Measurements from ENCODE around the gene PDGFB. TPM values are rescaled to one million over a fixed set of nuclear protein-coding genes. Genes with fewer than 3 reads are reported as not detected.

The PDGFB gene
- total RNA-seq, 5 donors from 2014 or later (not counting 1 experiment from before 2014, with no cell fraction given) = 2.9 to 18.3 (median 4.6) TPM

DNA sequence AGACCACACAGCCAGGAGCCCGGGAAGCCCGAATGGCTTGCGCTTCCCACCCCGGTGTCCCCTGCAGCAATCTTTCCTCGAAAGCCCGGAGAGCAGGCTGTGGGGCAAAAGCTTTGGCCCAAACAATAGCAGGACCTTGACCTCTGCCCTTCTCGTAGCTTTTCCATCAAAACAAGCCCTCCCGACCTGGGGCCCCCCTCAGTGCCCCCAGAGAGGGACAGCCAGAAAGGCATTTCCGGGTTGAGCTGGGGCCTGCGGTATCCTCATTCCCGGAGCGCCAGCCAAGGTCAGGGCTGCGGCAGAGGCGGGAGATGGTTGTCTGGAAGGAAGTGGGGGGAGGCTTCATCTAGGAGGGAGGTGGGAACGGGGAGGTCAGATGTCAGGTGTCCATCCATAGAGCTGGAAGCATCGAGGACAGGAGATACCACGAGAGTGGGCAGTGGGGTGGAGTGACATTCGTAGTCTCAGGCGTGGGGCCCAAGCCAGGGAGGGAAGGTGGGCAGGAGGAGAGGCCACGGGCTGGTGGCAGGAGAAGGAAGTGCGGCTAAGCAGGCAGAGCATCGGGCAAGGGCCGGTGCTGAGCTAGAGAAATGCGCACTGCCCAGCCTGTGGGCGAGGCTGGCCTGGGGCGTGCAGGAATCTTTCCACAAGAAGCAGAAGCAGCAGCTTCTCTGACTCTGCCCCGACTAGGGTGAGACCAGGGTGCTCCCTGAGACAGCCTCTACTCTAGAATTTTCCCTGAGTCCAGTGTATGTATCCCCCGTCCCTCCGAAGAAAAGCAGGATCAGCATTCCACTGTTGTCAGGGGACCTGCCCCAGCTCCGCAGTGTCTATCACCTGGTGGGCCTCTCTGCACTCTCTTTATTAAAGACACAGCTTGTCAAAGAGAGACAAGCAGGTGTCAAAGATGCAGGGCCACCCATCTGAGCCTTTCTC lies 14.3 kb downstream of the PDGFB start:
- CTCF ChIA-PET = interaction anchor here in 1 of 2 donors (1.5 kb wide), 1 partner anchor 60 kb away, joined by 4 read pairs; no protein-coding TSS in a partner anchor
- no peak overlapping the region for H3K4me3 Mint-ChIP-seq
- POLR2A ChIA-PET = no interaction called here

DNA sequence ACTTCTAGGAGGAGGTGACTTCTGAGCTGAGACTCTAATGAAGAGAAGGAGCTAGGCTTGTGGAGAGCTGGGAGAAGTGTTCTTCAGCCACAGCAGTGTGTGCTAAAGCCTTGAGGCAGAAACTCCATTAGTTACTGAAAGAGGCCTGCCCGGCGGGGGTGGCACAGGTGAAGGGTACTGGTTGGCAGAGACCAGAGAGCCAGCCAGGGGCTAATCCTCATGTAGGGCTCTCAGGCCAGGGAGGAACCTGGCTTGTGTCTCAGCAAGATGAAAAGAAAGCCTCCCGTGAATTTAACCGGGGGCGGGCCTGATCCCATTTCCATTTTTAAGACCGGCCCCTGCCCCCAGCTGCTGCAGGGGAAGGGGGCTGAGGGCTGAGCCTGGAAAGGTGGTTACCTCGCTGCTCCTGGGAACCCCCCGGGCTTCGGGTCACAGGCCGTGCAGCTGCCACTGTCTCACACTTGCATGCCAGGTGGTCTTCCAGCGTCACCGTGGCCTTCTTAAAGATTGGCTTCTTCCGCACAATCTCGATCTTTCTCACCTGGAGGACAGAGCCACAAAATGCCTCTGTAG lies 15.0 kb downstream of the PDGFB start:
- ChIA-PET CTCF (no interaction called here), POLR2A (no interaction called here)
- ATAC-seq (replicated peaks in 1 of 4) (no peak), DNase-seq (no peak)
- no peaks in the 10 kb centered on the region for H3K9me3 Mint-ChIP-seq
- WGBS (ENCODE audit: insufficient coverage) = 65% methylated on average over 14 of the region's 14 CpGs
- H3K27ac ChIP-seq (ENCODE audit: low read length) = no peak overlapping the region
- H3K27me3 ChIP-seq (replicated peaks in 1 of 2; ENCODE audit: control insufficient read depth in 2 of 2, extremely low read depth in 1 of 2, insufficient read depth in 2 of 2, low read length in 1 of 2) = peaks cover 0 to 25% of the 10 kb centered on the region in 2 experiments
- no peaks in the 10 kb centered on the region for H3K9me3 ChIP-seq
- H3K27ac Mint-ChIP-seq = no peak overlapping the region
- no peak overlapping the region for H3K4me3 Mint-ChIP-seq
- H3K36me3 Mint-ChIP-seq = peaks cover 24% of the 10 kb centered on the region
- H3K36me3 ChIP-seq (ENCODE audit: control insufficient read depth in 2 of 2, extremely low read depth in 1 of 2, insufficient read depth in 1 of 2, low read length in 1 of 2) = peaks cover 0 to 29% of the 10 kb centered on the region in 2 donors
- H3K4me1 ChIP-seq (ENCODE audit: control insufficient read depth in 1 of 2, extremely low read depth in 1 of 2, insufficient read depth in 2 of 2, low read length in 2 of 2) = peaks cover 0 to 7% of the 10 kb centered on the region in 2 experiments
- H3K27me3 Mint-ChIP-seq = peaks cover 5 to 16% of the 10 kb centered on the region in 2 donors
- H3K4me3 ChIP-seq (ENCODE audit: control insufficient read depth in 1 of 2, extremely low read depth in 1 of 2, low read length in 1 of 2) = no peak overlapping the region
- H3K4me1 Mint-ChIP-seq = peaks cover 9 to 14% (median 12%) of the 10 kb centered on the region in 3 donors

More for the DNA sequence above, 14.3 kb downstream of the PDGFB start:
- Mint-ChIP-seq H3K27ac (peak overlapping the region in 1 of 2 donors; percentile 44), H3K4me1 (peaks cover 15 to 21% (median 15%) of the 10 kb centered on the region in 3 donors), H3K9me3 (no peaks in the 10 kb centered on the region), H3K36me3 (peaks cover 21% of the 10 kb centered on the region), H3K27me3 (peaks cover 5 to 19% of the 10 kb centered on the region in 2 donors)
- DNase-seq (no peak), ATAC-seq (replicated peaks in 1 of 4) (no peak)
- H3K27ac ChIP-seq (ENCODE audit: low read length) = no peak overlapping the region
- H3K4me3 ChIP-seq (ENCODE audit: control insufficient read depth in 1 of 2, extremely low read depth in 1 of 2, low read length in 1 of 2) = no peak overlapping the region
- H3K27me3 ChIP-seq (replicated peaks in 1 of 2; ENCODE audit: control insufficient read depth in 2 of 2, extremely low read depth in 1 of 2, insufficient read depth in 2 of 2, low read length in 1 of 2) = peaks cover 0 to 32% of the 10 kb centered on the region in 2 experiments
- WGBS (ENCODE audit: insufficient coverage) = 58% methylated on average over 29 of the region's 30 CpGs
- H3K36me3 ChIP-seq (ENCODE audit: control insufficient read depth in 2 of 2, extremely low read depth in 1 of 2, insufficient read depth in 1 of 2, low read length in 1 of 2) = peaks cover 0 to 27% of the 10 kb centered on the region in 2 donors
- peaks cover 6 to 15% of the 10 kb centered on the region in 2 experiments for H3K4me1 ChIP-seq (ENCODE audit: control insufficient read depth in 1 of 2, extremely low read depth in 1 of 2, insufficient read depth in 2 of 2, low read length in 2 of 2)
- no peaks in the 10 kb centered on the region for H3K9me3 ChIP-seq

DNA sequence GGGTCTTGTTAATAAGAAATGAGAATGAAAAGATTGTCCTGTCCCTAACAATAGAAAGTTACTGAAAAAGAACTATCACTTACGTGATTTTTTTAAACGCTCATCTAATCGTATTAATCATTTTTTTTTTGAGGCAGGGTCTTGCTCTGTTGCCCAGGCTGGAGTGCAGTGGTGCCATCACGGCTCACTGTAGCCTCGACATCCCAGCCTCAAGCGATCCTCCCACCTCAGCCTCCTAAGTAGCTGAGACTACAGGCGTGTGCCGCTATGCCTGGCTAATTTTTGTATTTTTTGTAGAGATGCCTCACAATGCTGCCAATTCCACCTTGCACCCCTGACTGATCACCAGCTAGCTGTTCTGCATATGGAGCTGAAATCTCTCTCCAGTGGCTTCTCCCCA lies 15.7 kb downstream of the PDGFB start:
- DNase-seq (no peak), ATAC-seq (replicated peaks in 1 of 4) (no peak)
- Mint-ChIP-seq H3K27ac (no peak overlapping the region), H3K27me3 (peaks cover 8 to 11% of the 10 kb centered on the region in 2 donors), H3K4me1 (peaks cover 5 to 13% (median 5%) of the 10 kb centered on the region in 3 donors), H3K36me3 (peaks cover 28% of the 10 kb centered on the region), H3K9me3 (no peaks in the 10 kb centered on the region), H3K4me3 (no peak overlapping the region)
- peaks cover 0 to under 1% of the 10 kb centered on the region in 2 experiments for H3K4me1 ChIP-seq (ENCODE audit: control insufficient read depth in 1 of 2, extremely low read depth in 1 of 2, insufficient read depth in 2 of 2, low read length in 2 of 2)
- H3K27ac ChIP-seq (ENCODE audit: low read length) = no peak overlapping the region
- ChIA-PET CTCF (no interaction called here), POLR2A (no interaction called here)
- no peak overlapping the region for H3K4me3 ChIP-seq (ENCODE audit: control insufficient read depth in 1 of 2, extremely low read depth in 1 of 2, low read length in 1 of 2)
- H3K27me3 ChIP-seq (replicated peaks in 1 of 2; ENCODE audit: control insufficient read depth in 2 of 2, extremely low read depth in 1 of 2, insufficient read depth in 2 of 2, low read length in 1 of 2) = peaks cover 0 to 21% of the 10 kb centered on the region in 2 experiments
- H3K36me3 ChIP-seq (ENCODE audit: control insufficient read depth in 2 of 2, extremely low read depth in 1 of 2, insufficient read depth in 1 of 2, low read length in 1 of 2) = peaks cover 0 to 35% of the 10 kb centered on the region in 2 donors
- 96% methylated on average over 4 of the region's 8 CpGs for WGBS (ENCODE audit: insufficient coverage)
- no peaks in the 10 kb centered on the region for H3K9me3 ChIP-seq

DNA sequence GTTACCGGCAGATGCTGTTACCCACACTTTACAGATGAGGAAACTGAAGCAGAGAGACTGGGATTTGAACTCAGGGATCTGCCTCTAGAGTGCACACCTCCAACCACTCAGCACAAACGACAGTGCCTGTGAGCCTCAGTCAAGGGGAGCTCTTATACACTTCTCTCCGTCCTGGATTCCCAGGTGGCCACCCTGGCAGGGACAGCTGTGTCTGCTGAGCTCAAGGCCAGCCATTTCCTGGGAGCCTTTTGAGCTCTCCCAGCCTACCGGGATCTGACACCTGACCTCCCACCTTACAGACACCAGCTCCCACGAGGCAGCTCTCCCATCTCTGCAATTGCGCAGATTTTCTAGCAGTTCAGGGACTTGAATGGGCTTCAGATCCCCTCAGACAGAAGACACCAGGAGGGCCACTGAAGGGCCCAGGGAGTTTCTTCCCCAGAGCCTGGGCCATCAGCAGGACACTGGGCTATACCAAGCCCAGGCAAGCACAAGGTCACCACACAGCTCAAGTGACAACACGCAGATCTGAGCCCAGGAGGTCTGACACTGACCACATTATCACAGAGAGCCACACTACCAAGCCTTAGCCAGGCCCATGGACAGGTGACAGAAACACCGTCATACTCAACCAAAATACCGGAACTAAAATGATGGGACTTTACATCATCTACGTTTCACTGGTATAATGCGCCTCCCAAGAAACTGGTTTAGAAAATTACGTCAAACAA lies 17.1 kb downstream of the PDGFB start:
- ChIA-PET POLR2A (no interaction called here), CTCF (no interaction called here)
- Histone ChIP-seq H3K27me3 (replicated peaks in 1 of 2; ENCODE audit: control insufficient read depth in 2 of 2, extremely low read depth in 1 of 2, insufficient read depth in 2 of 2, low read length in 1 of 2) (peaks cover 0 to 13% of the 10 kb centered on the region in 2 experiments), H3K4me3 (ENCODE audit: control insufficient read depth in 1 of 2, extremely low read depth in 1 of 2, low read length in 1 of 2) (no peak overlapping the region), H3K4me1 (ENCODE audit: control insufficient read depth in 1 of 2, extremely low read depth in 1 of 2, insufficient read depth in 2 of 2, low read length in 2 of 2) (peaks cover 0 to 3% of the 10 kb centered on the region in 2 experiments), H3K27ac (ENCODE audit: low read length) (no peak overlapping the region), H3K9me3 (no peaks in the 10 kb centered on the region), H3K36me3 (ENCODE audit: control insufficient read depth in 2 of 2, extremely low read depth in 1 of 2, insufficient read depth in 1 of 2, low read length in 1 of 2) (peaks cover 0 to 39% of the 10 kb centered on the region in 2 donors)
- Mint-ChIP-seq H3K27me3 (peaks cover 8 to 13% of the 10 kb centered on the region in 2 donors), H3K36me3 (peaks cover 36% of the 10 kb centered on the region), H3K9me3 (no peaks in the 10 kb centered on the region), H3K4me3 (no peak overlapping the region), H3K27ac (no peak overlapping the region), H3K4me1 (peaks cover 9 to 13% (median 10%) of the 10 kb centered on the region in 3 donors)
- DNase-seq (no peak), ATAC-seq (replicated peaks in 1 of 4) (no peak)
- 90% methylated on average over 9 of the region's 12 CpGs for WGBS (ENCODE audit: insufficient coverage)

DNA sequence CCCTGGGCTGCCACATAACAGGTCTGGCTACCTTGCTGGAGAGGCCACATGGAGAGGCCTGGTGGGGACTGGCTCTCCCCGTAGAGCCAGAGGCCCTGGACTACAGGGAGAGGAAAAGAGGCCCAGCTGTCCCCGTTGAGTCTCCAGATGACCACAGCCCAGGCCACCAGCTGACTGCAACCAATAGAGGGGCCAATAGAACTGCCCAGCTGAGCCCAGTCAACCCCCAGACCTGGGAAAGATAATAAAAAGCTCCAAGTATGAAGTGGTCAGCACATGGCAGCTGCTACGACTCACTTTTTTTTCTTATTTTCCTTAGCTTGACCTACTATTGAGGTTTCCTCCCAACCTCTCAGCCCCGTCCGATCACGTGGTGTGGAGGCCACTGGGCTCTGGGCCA lies 18.4 kb downstream of the PDGFB start:
- WGBS (ENCODE audit: insufficient coverage) = 93% methylated on average over 2 of the region's 6 CpGs
- H3K4me1 Mint-ChIP-seq = peaks cover 9 to 13% (median 11%) of the 10 kb centered on the region in 3 donors
- H3K9me3 Mint-ChIP-seq = no peaks in the 10 kb centered on the region
- DNase-seq (no peak), ATAC-seq (replicated peaks in 1 of 4) (no peak)
- H3K36me3 Mint-ChIP-seq = peaks cover 44% of the 10 kb centered on the region
- H3K27ac ChIP-seq (ENCODE audit: low read length) = no peak overlapping the region
- no peak overlapping the region for H3K4me3 Mint-ChIP-seq
- H3K27me3 ChIP-seq (replicated peaks in 1 of 2; ENCODE audit: control insufficient read depth in 2 of 2, extremely low read depth in 1 of 2, insufficient read depth in 2 of 2, low read length in 1 of 2) = peaks cover 0 to 13% of the 10 kb centered on the region in 2 experiments
- peaks cover 8 to 13% of the 10 kb centered on the region in 2 donors for H3K27me3 Mint-ChIP-seq
- peaks cover 0 to 3% of the 10 kb centered on the region in 2 experiments for H3K4me1 ChIP-seq (ENCODE audit: control insufficient read depth in 1 of 2, extremely low read depth in 1 of 2, insufficient read depth in 2 of 2, low read length in 2 of 2)
- CTCF ChIA-PET = no interaction called here
- H3K27ac Mint-ChIP-seq = peak overlapping the region in 1 of 2 donors; percentile 23
- H3K36me3 ChIP-seq (ENCODE audit: control insufficient read depth in 2 of 2, extremely low read depth in 1 of 2, insufficient read depth in 1 of 2, low read length in 1 of 2) = peaks cover 0 to 31% of the 10 kb centered on the region in 2 donors
- POLR2A ChIA-PET = no interaction called here
- H3K4me3 ChIP-seq (ENCODE audit: control insufficient read depth in 1 of 2, extremely low read depth in 1 of 2, low read length in 1 of 2) = no peak overlapping the region
- no peaks in the 10 kb centered on the region for H3K9me3 ChIP-seq

DNA sequence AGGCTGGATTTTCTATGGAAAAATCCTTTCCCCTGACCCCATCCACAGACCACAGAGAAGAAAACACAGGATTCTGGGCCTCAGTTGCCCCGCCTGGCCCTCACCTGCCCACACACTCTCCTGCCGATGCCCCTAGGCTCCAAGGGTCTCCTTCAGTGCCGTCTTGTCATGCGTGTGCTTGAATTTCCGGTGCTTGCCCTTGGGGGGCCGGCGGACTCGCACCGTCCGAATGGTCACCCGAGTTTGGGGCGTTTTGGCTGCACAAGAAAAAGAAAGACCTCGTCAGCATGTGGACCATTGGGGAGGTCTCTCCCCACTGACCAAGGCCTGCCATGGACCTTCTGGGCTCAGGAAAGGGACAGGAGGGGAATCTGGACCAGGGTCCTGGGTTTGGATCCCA lies 19.2 kb downstream of the PDGFB start:
- Mint-ChIP-seq H3K4me1 (peaks cover 12 to 14% (median 12%) of the 10 kb centered on the region in 3 donors), H3K27ac (no peak overlapping the region), H3K36me3 (peaks cover 44% of the 10 kb centered on the region), H3K4me3 (no peak overlapping the region), H3K9me3 (no peaks in the 10 kb centered on the region), H3K27me3 (peaks cover 8 to 11% of the 10 kb centered on the region in 2 donors)
- H3K27me3 ChIP-seq (replicated peaks in 1 of 2; ENCODE audit: control insufficient read depth in 2 of 2, extremely low read depth in 1 of 2, insufficient read depth in 2 of 2, low read length in 1 of 2) = peaks cover 0 to 12% of the 10 kb centered on the region in 2 experiments
- H3K4me1 ChIP-seq (ENCODE audit: control insufficient read depth in 1 of 2, extremely low read depth in 1 of 2, insufficient read depth in 2 of 2, low read length in 2 of 2) = peaks cover 0 to 3% of the 10 kb centered on the region in 2 experiments
- H3K27ac ChIP-seq (ENCODE audit: low read length) = no peak overlapping the region
- ATAC-seq (replicated peaks in 1 of 4) (no peak), DNase-seq (no peak)
- H3K9me3 ChIP-seq = no peaks in the 10 kb centered on the region
- ChIA-PET CTCF (no interaction called here), POLR2A (no interaction called here)
- WGBS (ENCODE audit: insufficient coverage) = 88% methylated on average over 13 of the region's 13 CpGs
- no peak overlapping the region for H3K4me3 ChIP-seq (ENCODE audit: control insufficient read depth in 1 of 2, extremely low read depth in 1 of 2, low read length in 1 of 2)
- peaks cover 0 to 31% of the 10 kb centered on the region in 2 donors for H3K36me3 ChIP-seq (ENCODE audit: control insufficient read depth in 2 of 2, extremely low read depth in 1 of 2, insufficient read depth in 1 of 2, low read length in 1 of 2)

Measured in T-cell (primary cell).